ENCODE data around the gene DNAI2.

- TF ChIP-seq POLR2AphosphoS2 (conservative IDR thresholded peaks at IDR 0.05; ENCODE audit: low read length), result no peak
- TF ChIP-seq CTCF (IDR thresholded peaks at IDR 0.05), result no peak
- no peak for TF ChIP-seq REST (IDR thresholded peaks at IDR 0.05)
- no peak for TF ChIP-seq HOXA7 (CRISPR knock-in tag; IDR thresholded peaks at IDR 0.05)
These were observed 39.5 kb upstream of the DNAI2 start for GRCh38 chr17:74234486-74234885.
